Upper lobe of left lung (tissue), 6 donors: ENCODE measurements around the gene SLC10A7. TPM values are rescaled to one million over a fixed set of nuclear protein-coding genes. Genes with fewer than 3 reads are reported as not detected.

ENCODE experiments used
- ATAC-seq, 2 donors: fragments of 200-7000 bp; cut with Tn5 transposase; one replicate each; pipeline ENCODE4 v1.9.1; 2022; ENCODE audit warnings: mild to moderate bottlenecking in 2 of 2, moderate library complexity in 2 of 2; ENCODE audit not compliant: low FRiP score in 2 of 2
- DNase-seq, 2 donors: peaks; one replicate each; pipeline ENCODE4 v3.0.0-alpha.2; 2019 to 2020
- H3K27ac ChIP-seq, 4 donors: fragments of 200-600 bp; sonication (generic); one replicate each; pipeline ENCODE4 v1.5.1; 2016 to 2019
- H3K27me3 ChIP-seq, 4 donors: fragments of 200-600 bp; sonication (generic); one replicate each; pipeline ENCODE4 v1.5.1; 2017 to 2019
- H3K36me3 ChIP-seq, 4 donors: fragments of 200-600 bp; sonication (generic); one replicate each; pipeline ENCODE4 v1.5.1; 2016 to 2019
- H3K4me1 ChIP-seq, 4 donors: fragments of 200-600 bp; sonication (generic); one replicate each; pipeline ENCODE4 v1.5.1; 2018 to 2019
- H3K4me3 ChIP-seq, 4 donors: fragments of 200-600 bp; sonication (generic); one replicate each; pipeline ENCODE4 v1.5.1; 2017 to 2019; ENCODE audit warnings: mild to moderate bottlenecking in 2 of 4, moderate library complexity in 1 of 4
- H3K9me3 ChIP-seq, 4 donors: fragments of 200-600 bp; sonication (generic); one replicate each; pipeline ENCODE4 v1.5.1; 2018 to 2019
- CTCF ChIP-seq, 6 experiments: fragments of 450-650 bp in 4 of 6; fragments of 200-600 bp in 2 of 6; sonication (generic) in 2 of 6; IDR thresholded peaks; one replicate each; pipeline ENCODE4 v1.5.1; 2016 to 2019; ENCODE audit warnings: antibody characterized with exemption in 6 of 6
- EP300 ChIP-seq, 4 donors: sonication (generic); formaldehyde crosslinking; IDR thresholded peaks; one replicate each; pipeline ENCODE4 v1.5.1; 2017; ENCODE audit warnings: antibody characterized with exemption in 4 of 4, control low read depth in 2 of 4
- POLR2A ChIP-seq, 4 donors: fragments of 450-650 bp; IDR thresholded peaks; one replicate each; pipeline ENCODE4 v1.5.1; 2016 to 2017; ENCODE audit warnings: antibody characterized with exemption in 4 of 4, mild to moderate bottlenecking in 2 of 4
- POLR2AphosphoS5 ChIP-seq, 2 donors: sonication (generic); formaldehyde crosslinking; IDR thresholded peaks; one replicate each; pipeline ENCODE4 v1.5.1; 2017; ENCODE audit warnings: antibody characterized with exemption in 2 of 2
- WGBS, 2 donors: methylation state at CpG; one replicate each; pipeline ENCODE4 v1.1.5; 2017 to 2018; 5-methylcytosine and 5-hydroxymethylcytosine counted together
- total RNA-seq, 6 donors: library from RNA; depleted of rRNA in 4 of 6; stranded (reverse); fragments of >200 nt in 4 of 6; gene quantifications; one replicate each; pipeline versions ENCODE4 v1.1.0 to v1.2.1, GENCODE V29; 2016 to 2021
- donor health status: DM: no; HTN: no; CAD: no; lungs with moderate emphysema.
- donor health status: DM: no; HTN: yes; CAD: no; lungs with severe emphysema.

The SLC10A7 gene
- total RNA-seq, 6 donors from 2014 or later: 11.1 to 20.9 (median 14.1) TPM

DNA sequence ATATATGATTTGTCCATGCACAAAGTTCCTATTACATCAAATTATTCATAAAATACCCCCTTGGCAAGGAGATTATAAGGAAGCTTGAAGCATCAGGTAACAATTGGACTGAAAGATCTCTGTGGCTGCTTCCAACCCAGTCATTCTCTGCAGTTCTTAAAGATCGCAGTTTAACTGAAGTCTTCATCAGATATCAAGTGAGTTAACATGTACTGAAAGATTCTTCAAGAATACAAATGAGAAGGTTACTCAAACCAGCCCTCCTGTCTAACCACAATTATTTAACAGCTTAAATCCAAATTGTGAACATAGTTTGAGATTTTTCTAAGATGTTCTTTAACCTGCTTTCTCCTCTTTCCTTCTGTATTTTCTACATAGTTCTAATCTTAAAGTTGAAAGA, 56.1 kb downstream of the SLC10A7 start:
- TF ChIP-seq POLR2AphosphoS5 (IDR thresholded peaks at IDR 0.05) (no peak), POLR2A (IDR thresholded peaks at IDR 0.05) (no peak), EP300 (IDR thresholded peaks at IDR 0.05) (no peak), CTCF (IDR thresholded peaks at IDR 0.05) (no peak)
- Histone ChIP-seq H3K4me3 (no peak overlapping the region), H3K9me3 (no peaks in the 10 kb centered on the region), H3K27ac (no peak overlapping the region), H3K4me1 (no peaks in the 10 kb centered on the region), H3K36me3 (peaks cover 0 to 6% (median 0%) of the 10 kb centered on the region in 4 donors), H3K27me3 (no peaks in the 10 kb centered on the region)
- DNase-seq (no peak), ATAC-seq (no peak)
- 82 to 97% methylated on average over 1 of the region's 1 CpG for WGBS, 2 donors

- no peak for ATAC-seq
- Histone ChIP-seq H3K4me1 (no peaks in the 10 kb centered on the region), H3K27me3 (no peaks in the 10 kb centered on the region), H3K36me3 (no peaks in the 10 kb centered on the region), H3K4me3 (no peak overlapping the region), H3K9me3 (no peaks in the 10 kb centered on the region), H3K27ac (no peak overlapping the region)
- DNase-seq: no peak
- TF ChIP-seq POLR2A (IDR thresholded peaks at IDR 0.05) (no peak), EP300 (IDR thresholded peaks at IDR 0.05) (no peak), CTCF (IDR thresholded peaks at IDR 0.05) (no peak), POLR2AphosphoS5 (IDR thresholded peaks at IDR 0.05) (no peak)
These were observed 59.5 kb downstream of the SLC10A7 start for GRCh38 chr4:146462251-146462650.

DNA sequence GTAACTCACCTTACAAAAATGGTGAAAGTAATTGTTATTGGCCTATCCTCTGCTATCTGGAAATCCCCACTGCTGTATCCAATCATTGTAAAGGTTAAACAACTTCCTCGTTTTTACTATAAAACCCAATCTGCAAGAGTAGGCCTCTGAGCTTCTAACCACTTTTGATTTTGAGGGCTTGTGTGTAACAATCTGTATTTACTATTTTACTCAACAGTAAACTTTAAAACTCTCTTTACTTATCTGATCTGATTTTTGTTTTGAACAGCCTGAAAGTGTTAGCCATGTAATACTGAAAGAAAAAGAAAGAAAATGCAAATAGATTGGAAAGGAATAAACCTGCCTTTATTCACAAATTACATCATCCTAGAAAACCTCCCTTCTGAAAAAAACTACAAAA, 63.1 kb downstream of the SLC10A7 start:
- Histone ChIP-seq H3K4me3 (no peak overlapping the region), H3K9me3 (no peaks in the 10 kb centered on the region), H3K27ac (no peak overlapping the region), H3K27me3 (no peaks in the 10 kb centered on the region), H3K4me1 (no peaks in the 10 kb centered on the region), H3K36me3 (no peaks in the 10 kb centered on the region)
- ATAC-seq (no peak), DNase-seq (no peak)
- TF ChIP-seq EP300 (IDR thresholded peaks at IDR 0.05): no peak
- TF ChIP-seq CTCF (IDR thresholded peaks at IDR 0.05): no peak
- TF ChIP-seq POLR2AphosphoS5 (IDR thresholded peaks at IDR 0.05): no peak
- TF ChIP-seq POLR2A (IDR thresholded peaks at IDR 0.05): no peak
- WGBS, 2 donors: 38 to 66% methylated on average over 1 of the region's 1 CpG

DNA sequence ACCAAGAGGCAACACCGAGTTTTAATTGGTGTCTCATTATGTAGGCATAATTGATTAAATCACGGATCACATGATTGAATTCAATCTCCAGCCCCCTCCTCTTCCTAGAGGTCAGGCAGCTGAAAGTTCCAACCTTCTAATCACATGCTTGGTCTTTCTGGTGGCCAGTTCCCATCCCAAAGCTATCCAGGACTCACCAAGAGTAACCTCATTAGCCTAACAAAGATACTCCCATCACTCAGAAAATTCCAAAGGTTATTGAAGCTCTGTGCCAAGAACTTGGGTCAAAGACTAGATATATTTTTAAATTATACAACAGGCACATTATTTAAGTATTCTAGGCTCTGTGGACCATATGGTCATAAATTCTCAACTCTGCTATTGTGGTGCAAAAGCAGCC, 65.1 kb downstream of the SLC10A7 start:
- Histone ChIP-seq H3K27ac (no peak overlapping the region), H3K4me3 (no peak overlapping the region), H3K4me1 (no peaks in the 10 kb centered on the region), H3K36me3 (no peaks in the 10 kb centered on the region), H3K9me3 (no peaks in the 10 kb centered on the region), H3K27me3 (no peaks in the 10 kb centered on the region)
- no peak for DNase-seq
- TF ChIP-seq POLR2AphosphoS5 (IDR thresholded peaks at IDR 0.05) (no peak), POLR2A (IDR thresholded peaks at IDR 0.05) (no peak), CTCF (IDR thresholded peaks at IDR 0.05) (no peak)
- 75 to 98% methylated on average over 2 of the region's 2 CpGs for WGBS, 2 donors
- no peak for ATAC-seq

DNA sequence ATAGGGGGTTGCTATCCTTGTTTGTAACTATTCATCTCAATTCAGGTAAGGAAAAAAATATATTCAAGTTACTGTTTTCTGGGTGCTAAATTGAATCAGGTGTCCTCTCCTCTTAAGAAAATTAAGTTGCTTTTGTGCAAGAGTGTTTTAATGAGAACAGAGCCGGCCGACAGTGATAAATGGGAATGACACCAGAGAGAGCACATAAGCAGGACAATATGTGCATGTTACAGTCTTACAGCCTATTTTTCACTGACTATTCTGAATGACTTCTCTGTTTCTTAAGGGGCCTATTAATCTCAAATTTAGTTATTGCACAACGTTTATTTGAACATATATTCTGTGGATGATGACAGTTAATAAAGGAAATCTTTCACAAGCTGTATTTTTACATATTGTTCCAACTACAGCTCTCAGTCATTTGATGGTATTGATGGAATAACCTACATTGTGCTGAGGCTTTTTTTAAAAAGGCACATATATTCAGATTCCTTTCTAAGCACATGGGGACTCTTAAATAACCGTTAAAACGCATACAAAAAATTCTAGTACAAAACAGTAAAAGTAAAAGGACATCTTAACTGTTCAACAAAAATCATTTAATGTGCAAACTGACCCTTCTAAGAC, 68.4 kb downstream of the SLC10A7 start:
- no peaks in the 10 kb centered on the region for H3K27me3 ChIP-seq
- 74 to 80% methylated on average over 5 of the region's 5 CpGs for WGBS, 2 donors

More for the DNA sequence above, 68.4 kb downstream of the SLC10A7 start:
- Histone ChIP-seq H3K4me1 (no peaks in the 10 kb centered on the region), H3K36me3 (no peaks in the 10 kb centered on the region), H3K27ac (no peak overlapping the region), H3K9me3 (no peaks in the 10 kb centered on the region), H3K4me3 (no peak overlapping the region)
- DNase-seq (no peak), ATAC-seq (no peak)
- TF ChIP-seq POLR2A (IDR thresholded peaks at IDR 0.05): no peak
- no peak for TF ChIP-seq CTCF (IDR thresholded peaks at IDR 0.05)
- TF ChIP-seq EP300 (IDR thresholded peaks at IDR 0.05): no peak
- TF ChIP-seq POLR2AphosphoS5 (IDR thresholded peaks at IDR 0.05): no peak
